NT2/D1 (cell line): ENCODE results near the gene TEKT1.
"Not testable (repeated sequence)": the region's sequence is repeated elsewhere in the genome, so short reads cannot be mapped to it uniquely, and the experiment has no call there.

Experiments used
- YY1 ChIP-seq: IDR thresholded peaks from 2 replicates; pipeline ENCODE4 v1.6.1; 2011; ENCODE audit not compliant: insufficient read length, insufficient read depth
- ZNF274 ChIP-seq: IDR thresholded peaks from 2 replicates; pipeline ENCODE4 v1.6.1; 2011; ENCODE audit warnings: mild to moderate bottlenecking, low read depth, low read length

- not testable (repeated sequence) for TF ChIP-seq YY1, ZNF274
Observed at GRCh38 chr17:6841769-6842168, 10.2 kb upstream of the TEKT1 start.
